ENCODE measurements around the gene F12.

- TF ChIP-seq SIN3A (conservative IDR thresholded peaks at IDR 0.05 in 1 of 2, IDR thresholded peaks at IDR 0.05 in 1 of 2; ENCODE audit: low read depth in 1 of 2, low read length in 2 of 2), result no peak
- TF ChIP-seq, protein P1, sequence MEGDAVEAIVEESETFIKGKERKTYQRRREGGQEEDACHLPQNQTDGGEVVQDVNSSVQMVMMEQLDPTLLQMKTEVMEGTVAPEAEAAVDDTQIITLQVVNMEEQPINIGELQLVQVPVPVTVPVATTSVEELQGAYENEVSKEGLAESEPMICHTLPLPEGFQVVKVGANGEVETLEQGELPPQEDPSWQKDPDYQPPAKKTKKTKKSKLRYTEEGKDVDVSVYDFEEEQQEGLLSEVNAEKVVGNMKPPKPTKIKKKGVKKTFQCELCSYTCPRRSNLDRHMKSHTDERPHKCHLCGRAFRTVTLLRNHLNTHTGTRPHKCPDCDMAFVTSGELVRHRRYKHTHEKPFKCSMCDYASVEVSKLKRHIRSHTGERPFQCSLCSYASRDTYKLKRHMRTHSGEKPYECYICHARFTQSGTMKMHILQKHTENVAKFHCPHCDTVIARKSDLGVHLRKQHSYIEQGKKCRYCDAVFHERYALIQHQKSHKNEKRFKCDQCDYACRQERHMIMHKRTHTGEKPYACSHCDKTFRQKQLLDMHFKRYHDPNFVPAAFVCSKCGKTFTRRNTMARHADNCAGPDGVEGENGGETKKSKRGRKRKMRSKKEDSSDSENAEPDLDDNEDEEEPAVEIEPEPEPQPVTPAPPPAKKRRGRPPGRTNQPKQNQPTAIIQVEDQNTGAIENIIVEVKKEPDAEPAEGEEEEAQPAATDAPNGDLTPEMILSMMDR (IDR thresholded peaks at IDR 0.05; ENCODE audit: control extremely low read depth in 1 of 3, insufficient read depth in 1 of 3, low read depth in 1 of 3, low read length in 3 of 3), result no peak
- TF ChIP-seq CHD1 (IDR thresholded peaks at IDR 0.05; ENCODE audit: low read depth, low read length), result no peak
- TF ChIP-seq TAF1 (IDR thresholded peaks at IDR 0.05; ENCODE audit: low read depth, low read length), result no peak
- no peak for TF ChIP-seq EP300 (IDR thresholded peaks at IDR 0.05; ENCODE audit: borderline replicate concordance in 1 of 2, low read depth in 2 of 2, low read length in 2 of 2)
- TF ChIP-seq POLR2A (IDR thresholded peaks at IDR 0.05; ENCODE audit: control extremely low read depth in 1 of 2, low read depth in 2 of 2, low read length in 2 of 2), result no peak
Measured at GRCh38 chr5:177414481-177414880, 5.1 kb upstream of the F12 start.
